HepG2 (cell line): Measurements from ENCODE around the gene LINS1. TPM values are rescaled to one million over a fixed set of nuclear protein-coding genes. Genes with fewer than 3 reads are reported as not detected.

Experiments
- ATAC-seq: fragments of 200-7000 bp; cut with Tn5 transposase; 3 replicates; pipeline ENCODE4 v1.9.1; 2020; ENCODE audit warnings: mild to moderate bottlenecking, moderate library complexity
- BruUV-seq: library from RNA; stranded (reverse); fragments of 400-500 nt; replicated peaks from 2 replicates; lab custom pipeline; 2021; lab: Mats Ljungman, UMichigan
- CTCF ChIA-PET: fragments of 300-600 bp; formaldehyde crosslinking; extraction: SDS; loops from one replicate; lab custom pipeline; 2021; ENCODE audit warnings: low total read pairs, inconsistent platforms, low intra/inter-chr PET ratio; lab: Yijun Ruan, JAX
- POLR2A ChIA-PET: fragments of 350-600 bp; sonication (Branson Sonifier 250); formaldehyde crosslinking; loops from one replicate; lab custom pipeline; 2020; ENCODE audit warnings: antibody characterized with exemption, inconsistent platforms; lab: Yijun Ruan, JAX
- DNase-seq: peaks from one replicate; pipeline ENCODE4 v3.0.0-alpha.2; 2015; ENCODE audit warnings: low spot score
- FAIRE-seq: peaks from 3 replicates; lab custom pipeline; 2011; peaks lifted over from hg19 to GRCh38; lab: Jason Lieb, UNC
- H2AFZ ChIP-seq: one replicate; pipeline ENCODE4 v1.6.1; 2011; ENCODE audit warnings: low read length, inconsistent platforms
- H3K27ac ChIP-seq: fragments of 300-600 bp; 3 replicates; pipeline ENCODE4 v1.8.0; 2011; ENCODE audit warnings: mixed run types, mild to moderate bottlenecking, mixed read lengths, low read length, inconsistent platforms; ENCODE audit not compliant: insufficient read depth; ENCODE audit errors: extremely low read length
- H3K27me3 ChIP-seq, 2 experiments: fragments of 200-600 bp in 1 of 2; 2 replicates in 1 of 2; 3 replicates in 1 of 2; pipeline versions ENCODE4 v1.6.0 to v1.8.0; 2011; ENCODE audit warnings: low read length in 2 of 2, mild to moderate bottlenecking in 2 of 2, moderate library complexity in 2 of 2, inconsistent platforms in 1 of 2; ENCODE audit not compliant: insufficient read depth in 2 of 2, control insufficient read depth in 1 of 2
- H3K36me3 ChIP-seq, 2 experiments: fragments of 200-600 bp in 1 of 2; replicated peaks in 1 of 2; 2 replicates in 1 of 2; 3 replicates in 1 of 2; pipeline versions ENCODE4 v1.5.1 to v1.8.0; 2011; ENCODE audit warnings: low read length in 2 of 2, inconsistent platforms in 1 of 2; ENCODE audit not compliant: insufficient read depth in 2 of 2, control insufficient read depth in 1 of 2
- H3K4me1 ChIP-seq: 2 replicates; pipeline ENCODE4 v1.5.1; 2012; ENCODE audit warnings: low read length, inconsistent platforms; ENCODE audit not compliant: insufficient read depth
- H3K4me2 ChIP-seq: 2 replicates; pipeline ENCODE4 v1.6.0; 2011; ENCODE audit warnings: low read depth, low read length, inconsistent platforms
- H3K4me3 ChIP-seq, 3 experiments: fragments of 200-600 bp in 1 of 3; sonication (generic), shearing (Covaris generic) in 1 of 3; replicated peaks in 1 of 3; 2 replicates each; pipeline ENCODE4 v1.5.1; 2011 to 2016; ENCODE audit warnings: low read length in 3 of 3, inconsistent platforms in 2 of 3, low read depth in 2 of 3, mild to moderate bottlenecking in 2 of 3, control low read depth in 1 of 3, mixed read lengths in 1 of 3; ENCODE audit not compliant: insufficient read depth in 1 of 3
- H3K79me2 ChIP-seq: one replicate; pipeline ENCODE4 v1.6.1; 2011; ENCODE audit warnings: low read length, inconsistent platforms; ENCODE audit not compliant: insufficient read depth
- H3K9ac ChIP-seq: 2 replicates; pipeline ENCODE4 v1.6.0; 2011; ENCODE audit warnings: mild to moderate bottlenecking, low read depth, low read length, inconsistent platforms; ENCODE audit not compliant: insufficient read depth
- H3K9me3 ChIP-seq: 2 replicates; pipeline ENCODE4 v1.5.1; 2012; ENCODE audit warnings: mild to moderate bottlenecking, low read length
- H4K20me1 ChIP-seq: 2 replicates; pipeline ENCODE4 v1.6.0; 2011; ENCODE audit warnings: inconsistent platforms, mild to moderate bottlenecking, low read length, moderate library complexity; ENCODE audit not compliant: insufficient read depth
- ATF7 ChIP-seq, 2 experiments: fragments of 450-650 bp in 1 of 2; sonication (generic) in 1 of 2; formaldehyde crosslinking in 1 of 2; IDR thresholded peaks; 2 replicates each; pipeline versions ENCODE4 v1.4.0 to v1.6.1; 2016 to 2020; ENCODE audit warnings: antibody characterized with exemption in 1 of 2, mild to moderate bottlenecking in 1 of 2, missing genetic modification reagents in 1 of 2
- HOXA9 ChIP-seq: sonication (generic); formaldehyde crosslinking; IDR thresholded peaks from 2 replicates; pipeline ENCODE4 v1.8.1; 2022; ENCODE audit warnings: missing genetic modification reagents, mild to moderate bottlenecking, moderate library complexity, borderline replicate concordance
- MAFK ChIP-seq, 2 experiments: IDR thresholded peaks in 1 of 2; conservative IDR thresholded peaks in 1 of 2; 2 replicates each; pipeline ENCODE4 v1.6.1; 2011; ENCODE audit warnings: improper control_type of control experiment in 2 of 2, low read length in 2 of 2
- USF2 ChIP-seq, 2 experiments: sonication (generic) in 1 of 2; formaldehyde crosslinking in 1 of 2; IDR thresholded peaks; 2 replicates each; pipeline versions ENCODE4 v1.5.1 to v1.6.1; 2011 to 2020; ENCODE audit warnings: borderline replicate concordance in 1 of 2, low read depth in 1 of 2, low read length in 1 of 2, mild to moderate bottlenecking in 1 of 2, missing genetic modification reagents in 1 of 2, moderate library complexity in 1 of 2
- ZNF24 ChIP-seq: fragments of 450-650 bp; IDR thresholded peaks from 2 replicates; pipeline ENCODE4 v1.6.1; 2017; ENCODE audit warnings: antibody characterized with exemption, mild to moderate bottlenecking
- ZNF816 ChIP-seq: sonication (generic); formaldehyde crosslinking; IDR thresholded peaks from 2 replicates; pipeline ENCODE4 v1.8.0; 2022; ENCODE audit warnings: missing genetic modification reagents, mild to moderate bottlenecking, borderline replicate concordance
- WGBS: methylation state at CpG from one replicate; pipeline ENCODE4 v1.1.6; 2017; ENCODE audit warnings: low lambda C conversion rate; 5-methylcytosine and 5-hydroxymethylcytosine counted together
- in situ Hi-C: cut with HindIII; loops from 2 replicates; pipeline ENCODE4 v1.10.0; 2017; ENCODE audit warnings: low pct_unique_long_range_greater_than_20kb; ENCODE audit not compliant: extremely low pct_ligation_motif_present
- intact Hi-C: fragments of 100-400 bp; cut with micrococcal nuclease; formaldehyde crosslinking; loops from one replicate; pipeline ENCODE4 v1.10.0; 2022; ENCODE audit not compliant: unreplicated experiment
- polyA plus RNA-seq, 8 experiments: library from polyadenylated mRNA; depleted of rRNA in 3 of 8; stranded (reverse) in 7 of 8; unstranded in 1 of 8; fragments of >200 nt; fragmentation: Illumina TruSeq in 4 of 8; extraction: Trizol in 4 of 8; gene quantifications; 2 replicates each; pipeline versions ENCODE4 v1.2.1 to v1.2.3, GENCODE V29; 2011 to 2016; ENCODE audit warnings: low read depth in 4 of 8, missing spikeins in 1 of 8, mixed read lengths in 1 of 8; ENCODE audit not compliant: insufficient read depth in 1 of 8
- total RNA-seq, 5 experiments: library from RNA; depleted of rRNA; stranded (reverse); fragments of >200 nt; fragmentation: Illumina TruSeq; extraction: Trizol; gene quantifications; 2 replicates each; pipeline ENCODE4 v1.2.3, GENCODE V29; 2016; ENCODE audit warnings: low read depth in 1 of 5
- TF ChIP-seq, protein P1 (sequence below): sonication (generic); formaldehyde crosslinking; IDR thresholded peaks from 2 replicates; pipeline ENCODE4 v1.9.0; 2021; ENCODE audit warnings: missing genetic modification reagents, mild to moderate bottlenecking, borderline replicate concordance

LINS1 gene
- total and polyA plus RNA-seq, 2 of the 13 experiments (the other 11 are each of a cell fraction or from before 2014, with no cell fraction given), result 9.8 to 10.4 TPM

DNA sequence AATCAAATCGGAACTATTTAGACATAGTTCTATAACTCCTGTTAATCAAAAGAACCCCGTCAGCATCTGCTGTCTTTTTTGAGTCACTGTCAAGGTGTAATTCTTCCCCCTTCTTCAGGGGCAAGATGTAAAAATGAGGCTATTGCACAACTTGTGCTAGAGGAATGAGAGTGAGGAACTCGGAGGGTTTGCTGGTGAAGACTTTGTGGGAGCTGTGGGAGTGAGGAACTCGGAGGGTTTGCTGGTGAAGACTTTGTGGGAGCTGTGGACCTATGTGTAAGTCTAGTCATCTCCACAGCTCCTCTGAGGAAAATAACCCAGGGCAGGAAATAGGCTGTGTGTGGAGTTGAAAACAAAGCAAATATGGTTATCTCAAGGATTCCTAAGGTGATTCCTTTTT, 70.8 kb downstream of the LINS1 start:
- FAIRE-seq (no peak), ATAC-seq (no peak), DNase-seq (no peak)
- CTCF ChIA-PET, result no interaction called here
- in situ Hi-C loops, result no loop called here
- no peaks in the 10 kb centered on the region for H3K9me3 ChIP-seq
- TF ChIP-seq HOXA9 (CRISPR knock-in tag) (no peak), ZNF24 (no peak), ATF7 (IDR thresholded peaks at IDR 0.05) (no peak), ATF7 (CRISPR knock-in tag; IDR thresholded peaks at IDR 0.05) (no peak), USF2 (IDR thresholded peaks at IDR 0.05; ENCODE audit: low read depth, low read length) (no peak), USF2 (CRISPR knock-in tag; IDR thresholded peaks at IDR 0.05; ENCODE audit: borderline replicate concordance) (no peak), ZNF816 (CRISPR knock-in tag) (no peak), MAFK (conservative IDR thresholded peaks at IDR 0.05 in 1 of 2, IDR thresholded peaks at IDR 0.05 in 1 of 2; ENCODE audit: low read length in 2 of 2) (0 out of 4 replicates have a peak, but pooled peaks of 1 of the 2 experiments have one; percentile 6)
- TF ChIP-seq, protein P1, sequence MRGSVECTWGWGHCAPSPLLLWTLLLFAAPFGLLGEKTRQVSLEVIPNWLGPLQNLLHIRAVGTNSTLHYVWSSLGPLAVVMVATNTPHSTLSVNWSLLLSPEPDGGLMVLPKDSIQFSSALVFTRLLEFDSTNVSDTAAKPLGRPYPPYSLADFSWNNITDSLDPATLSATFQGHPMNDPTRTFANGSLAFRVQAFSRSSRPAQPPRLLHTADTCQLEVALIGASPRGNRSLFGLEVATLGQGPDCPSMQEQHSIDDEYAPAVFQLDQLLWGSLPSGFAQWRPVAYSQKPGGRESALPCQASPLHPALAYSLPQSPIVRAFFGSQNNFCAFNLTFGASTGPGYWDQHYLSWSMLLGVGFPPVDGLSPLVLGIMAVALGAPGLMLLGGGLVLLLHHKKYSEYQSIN (CRISPR knock-in tag), result no peak
- TF ChIP-seq, all 625 proteins: peak for 1
- no peak overlapping the region for H2AFZ ChIP-seq
- peaks cover 3 to 40% of the 10 kb centered on the region in 2 experiments; a peak in 4 of 5 replicates for H3K27me3 ChIP-seq
- intact Hi-C loops, result no loop called here
- no peaks in the 10 kb centered on the region for H4K20me1 ChIP-seq
- no peak overlapping the region for H3K27ac ChIP-seq
- no peaks in the 10 kb centered on the region for H3K36me3 ChIP-seq
- 17% methylated on average over 4 of the region's 4 CpGs for WGBS
- no peaks in the 10 kb centered on the region for H3K79me2 ChIP-seq
- H3K9ac ChIP-seq, result no peak overlapping the region
- POLR2A ChIA-PET, result no interaction called here
- H3K4me2 ChIP-seq, result no peak overlapping the region
- no peak overlapping the region for H3K4me3 ChIP-seq
- H3K4me1 ChIP-seq, result no peaks in the 10 kb centered on the region
- no TSS peak for BruUV-seq
